Measurements from ENCODE around the gene EP400.

Gene EP400

GRCh38 chr12:131917711-131918306 lies 31.9 kb upstream of the EP400 start:
- TF ChIP-seq GATA2 (IDR thresholded peaks at IDR 0.05; ENCODE audit: low read depth, low read length), result no peak
- no peak for TF ChIP-seq GATA3 (IDR thresholded peaks at IDR 0.05; ENCODE audit: low read depth, low read length)

GRCh38 chr12:131918311-131919050 lies 31.3 kb upstream of the EP400 start:
- TF ChIP-seq GATA3 (IDR thresholded peaks at IDR 0.05; ENCODE audit: low read depth, low read length) (no peak), GATA2 (IDR thresholded peaks at IDR 0.05; ENCODE audit: low read depth, low read length) (no peak)

- TF ChIP-seq GATA2 (IDR thresholded peaks at IDR 0.05; ENCODE audit: low read depth, low read length) (no peak), GATA3 (IDR thresholded peaks at IDR 0.05; ENCODE audit: low read depth, low read length) (no peak)
Observed at GRCh38 chr12:131919051-131919347, 30.7 kb upstream of the EP400 start.

- TF ChIP-seq GATA3 (IDR thresholded peaks at IDR 0.05; ENCODE audit: low read depth, low read length) (no peak), GATA2 (IDR thresholded peaks at IDR 0.05; ENCODE audit: low read depth, low read length) (no peak)
Observed at GRCh38 chr12:131919366-131920156, 30.2 kb upstream of the EP400 start.

- TF ChIP-seq GATA2 (IDR thresholded peaks at IDR 0.05; ENCODE audit: low read depth, low read length) (no peak), GATA3 (IDR thresholded peaks at IDR 0.05; ENCODE audit: low read depth, low read length) (no peak)
Observed at GRCh38 chr12:131920157-131920508, 29.6 kb upstream of the EP400 start.

GRCh38 chr12:131920902-131921840 lies 28.6 kb upstream of the EP400 start:
- TF ChIP-seq GATA2 (IDR thresholded peaks at IDR 0.05; ENCODE audit: low read depth, low read length) (no peak), GATA3 (IDR thresholded peaks at IDR 0.05; ENCODE audit: low read depth, low read length) (no peak)

GRCh38 chr12:131921866-131922769 lies 27.6 kb upstream of the EP400 start:
- TF ChIP-seq GATA3 (IDR thresholded peaks at IDR 0.05; ENCODE audit: low read depth, low read length) (no peak), GATA2 (IDR thresholded peaks at IDR 0.05; ENCODE audit: low read depth, low read length) (no peak)

- TF ChIP-seq GATA3 (IDR thresholded peaks at IDR 0.05; ENCODE audit: low read depth, low read length), result no peak
- TF ChIP-seq GATA2 (IDR thresholded peaks at IDR 0.05; ENCODE audit: low read depth, low read length), result no peak
Observed at GRCh38 chr12:131922772-131923171, 27.0 kb upstream of the EP400 start.

- no peak for TF ChIP-seq GATA3 (IDR thresholded peaks at IDR 0.05; ENCODE audit: low read depth, low read length)
- no peak for TF ChIP-seq GATA2 (IDR thresholded peaks at IDR 0.05; ENCODE audit: low read depth, low read length)
Observed at GRCh38 chr12:131923260-131923659, 26.5 kb upstream of the EP400 start.

GRCh38 chr12:131927110-131928079 lies 22.3 kb upstream of the EP400 start:
- TF ChIP-seq GATA3 (IDR thresholded peaks at IDR 0.05; ENCODE audit: low read depth, low read length), result no peak
- no peak for TF ChIP-seq GATA2 (IDR thresholded peaks at IDR 0.05; ENCODE audit: low read depth, low read length)

- no peak for TF ChIP-seq GATA3 (IDR thresholded peaks at IDR 0.05; ENCODE audit: low read depth, low read length)
- TF ChIP-seq GATA2 (IDR thresholded peaks at IDR 0.05; ENCODE audit: low read depth, low read length), result no peak
Observed at GRCh38 chr12:131928080-131928710, 21.5 kb upstream of the EP400 start.

All from SH-SY5Y (cell line).